Activated T-cell treated with anti-CD3 and anti-CD28 coated beads for 4 hours (primary cell): Measurements from ENCODE around the gene ITGA7.

Source experiments
- DNase-seq: peaks from one replicate; pipeline ENCODE4 v3.0.0-alpha.2; 2020

Gene ITGA7

DNA sequence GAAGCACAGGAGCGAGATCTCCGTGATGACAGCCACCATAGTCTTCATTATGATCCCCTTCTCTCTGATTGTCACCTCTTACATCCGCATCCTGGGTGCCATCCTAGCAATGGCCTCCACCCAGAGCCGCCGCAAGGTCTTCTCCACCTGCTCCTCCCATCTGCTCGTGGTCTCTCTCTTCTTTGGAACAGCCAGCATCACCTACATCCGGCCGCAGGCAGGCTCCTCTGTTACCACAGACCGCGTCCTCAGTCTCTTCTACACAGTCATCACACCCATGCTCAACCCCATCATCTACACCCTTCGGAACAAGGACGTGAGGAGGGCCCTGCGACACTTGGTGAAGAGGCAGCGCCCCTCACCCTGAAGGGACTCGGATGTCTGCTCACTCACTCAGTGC, 70.2 kb downstream of the ITGA7 start:
- DNase-seq: no peak

DNA sequence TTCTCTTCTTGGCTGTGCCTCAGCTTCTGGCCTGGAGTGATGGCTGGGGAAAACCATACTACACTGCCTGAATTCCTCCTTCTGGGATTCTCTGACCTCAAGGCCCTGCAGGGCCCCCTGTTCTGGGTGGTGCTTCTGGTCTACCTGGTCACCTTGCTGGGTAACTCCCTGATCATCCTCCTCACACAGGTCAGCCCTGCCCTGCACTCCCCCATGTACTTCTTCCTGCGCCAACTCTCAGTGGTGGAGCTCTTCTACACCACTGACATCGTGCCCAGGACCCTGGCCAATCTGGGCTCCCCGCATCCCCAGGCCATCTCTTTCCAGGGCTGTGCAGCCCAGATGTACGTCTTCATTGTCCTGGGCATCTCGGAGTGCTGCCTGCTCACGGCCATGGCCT, 70.9 kb downstream of the ITGA7 start, which contains the start of gene OR10P1:
Gene OR10P1 (plus strand): TSS at position 40 of the 400 bp plus-strand sequence. CDS start 0 bp downstream, at position 40.
- no peak for DNase-seq

DNA sequence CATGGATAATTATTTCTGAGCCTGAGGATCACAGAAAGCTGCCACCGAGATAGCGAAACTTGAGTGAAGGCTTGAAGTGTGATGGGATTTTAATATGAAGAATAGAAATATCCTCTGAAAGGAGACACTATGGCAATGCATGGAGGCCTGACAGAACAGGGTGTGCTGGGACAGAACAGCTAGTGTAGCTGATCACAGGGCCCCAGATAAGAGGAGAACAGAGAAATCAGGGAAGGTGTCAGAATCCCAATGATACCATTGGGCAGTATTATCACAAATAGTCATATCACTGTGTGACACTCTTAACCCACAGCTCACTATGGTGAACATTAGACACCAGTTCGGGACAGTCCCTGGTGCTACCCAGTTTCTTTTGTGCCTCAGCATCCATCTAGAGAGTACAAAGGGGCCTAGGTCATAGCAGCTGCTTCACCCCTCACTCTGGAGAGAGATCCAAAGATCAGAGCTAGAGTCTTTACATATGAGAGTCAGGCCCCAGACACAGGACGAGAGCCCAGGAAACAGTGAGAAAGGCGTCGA, 71.5 kb downstream of the ITGA7 start:
- no peak for DNase-seq
